Lung microvascular endothelial cell (primary cell): Measurements from ENCODE around the gene LALBA. TPM values are rescaled to one million over a fixed set of nuclear protein-coding genes. Genes with fewer than 3 reads are reported as not detected.
"Not testable (repeated sequence)": the region's sequence is repeated elsewhere in the genome, so short reads cannot be mapped to it uniquely, and the experiment has no call there.

Experiments used
- DNase-seq, 2 donors: peaks; one replicate each; pipeline versions ENCODE4 v3.0.0 to v3.0.0-alpha.2; 2010; ENCODE audit warnings: low read depth in 2 of 2
- total RNA-seq: library from RNA; depleted of rRNA; stranded (reverse); fragments of >200 nt; gene quantifications from 2 replicates; pipeline ENCODE4 v1.2.1, GENCODE V29; 2014

Gene LALBA
- total RNA-seq, result not detected in 2 replicates

DNA sequence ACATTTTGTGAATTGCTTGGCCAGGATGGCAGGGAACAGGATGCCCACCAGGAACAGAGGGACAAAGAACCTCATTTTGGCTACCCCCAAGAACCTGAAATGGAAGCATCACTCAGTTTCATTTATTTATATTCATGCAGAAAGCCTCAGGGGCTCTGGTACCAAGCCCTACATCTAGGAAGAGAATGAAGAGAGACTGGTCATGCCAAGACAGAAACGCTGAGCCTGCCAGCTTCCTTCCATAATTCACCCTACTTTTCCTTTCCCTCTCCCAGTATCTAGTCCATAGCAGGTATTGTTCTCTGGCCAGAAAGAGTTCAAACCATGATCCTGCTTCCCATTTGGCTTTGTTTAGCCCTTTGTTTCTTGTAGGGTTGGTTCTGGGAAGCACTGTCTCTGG lies at the start of gene LALBA:
Gene LALBA (minus strand): TSS at position 101 of the 400 bp plus-strand sequence. CDS start 26 bp downstream, at position 75.
- DNase-seq, result no peak

DNA sequence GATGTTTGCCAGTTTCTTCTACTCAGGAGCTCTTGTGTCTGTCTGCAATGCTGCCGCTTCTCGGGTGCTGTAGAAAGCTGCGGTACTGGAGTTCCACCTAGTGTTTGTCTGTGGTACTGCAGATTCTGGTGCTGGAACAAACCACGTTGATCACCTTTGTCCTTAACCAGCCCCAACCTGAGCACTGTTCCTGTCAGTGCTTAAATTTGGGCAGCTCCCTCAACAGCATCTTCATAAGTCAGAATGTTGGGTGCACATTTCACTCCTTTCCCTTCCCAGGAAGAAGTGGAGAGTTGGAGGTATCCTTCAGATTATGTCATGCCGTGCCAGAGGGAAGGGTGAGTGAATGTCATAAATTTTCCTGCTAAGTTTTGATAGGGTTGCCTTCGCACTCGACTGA lies 48.7 kb upstream of the LALBA start:
- DNase-seq, result peak; percentile 76 to 77

DNA sequence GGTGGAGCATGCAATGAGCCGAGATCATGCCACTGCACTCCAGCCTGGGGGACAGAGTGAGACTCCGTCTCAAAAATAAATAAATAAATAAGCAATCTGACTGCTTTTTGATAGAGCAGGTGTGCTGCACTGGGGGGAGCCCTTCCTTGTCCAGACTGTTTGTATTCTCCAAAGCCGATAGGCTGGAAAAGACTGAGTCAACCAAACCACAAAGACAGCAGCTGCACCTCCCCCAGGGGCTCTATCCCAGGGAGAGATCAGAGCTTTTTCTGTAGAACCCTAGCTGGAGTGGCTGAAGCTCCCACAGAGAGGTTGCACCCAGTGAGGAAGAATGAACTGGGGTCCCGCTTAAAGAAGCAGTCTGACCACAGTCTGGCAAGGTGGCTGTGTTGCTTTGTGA lies 45.8 kb upstream of the LALBA start:
- DNase-seq, result no peak

DNA sequence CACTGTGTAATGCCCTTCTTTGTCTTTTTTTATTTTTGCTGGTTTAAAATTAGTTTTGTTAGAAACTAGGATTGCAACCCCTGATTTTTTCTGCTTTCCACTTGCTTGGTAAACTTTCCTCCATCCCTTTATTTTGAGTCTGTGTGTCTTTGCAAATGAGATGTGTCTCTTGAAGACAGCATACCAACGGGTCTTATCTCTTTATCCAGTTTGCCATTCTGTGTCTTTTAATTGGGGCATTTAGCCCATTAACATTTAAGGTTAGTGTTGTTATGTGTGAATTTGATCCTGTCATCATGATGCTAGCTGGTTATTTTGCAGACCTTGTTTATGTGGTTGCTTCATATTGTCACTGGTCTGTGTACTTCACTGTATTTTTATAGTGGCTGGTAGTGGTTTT lies 43.5 kb upstream of the LALBA start:
- DNase-seq, result no peak

DNA sequence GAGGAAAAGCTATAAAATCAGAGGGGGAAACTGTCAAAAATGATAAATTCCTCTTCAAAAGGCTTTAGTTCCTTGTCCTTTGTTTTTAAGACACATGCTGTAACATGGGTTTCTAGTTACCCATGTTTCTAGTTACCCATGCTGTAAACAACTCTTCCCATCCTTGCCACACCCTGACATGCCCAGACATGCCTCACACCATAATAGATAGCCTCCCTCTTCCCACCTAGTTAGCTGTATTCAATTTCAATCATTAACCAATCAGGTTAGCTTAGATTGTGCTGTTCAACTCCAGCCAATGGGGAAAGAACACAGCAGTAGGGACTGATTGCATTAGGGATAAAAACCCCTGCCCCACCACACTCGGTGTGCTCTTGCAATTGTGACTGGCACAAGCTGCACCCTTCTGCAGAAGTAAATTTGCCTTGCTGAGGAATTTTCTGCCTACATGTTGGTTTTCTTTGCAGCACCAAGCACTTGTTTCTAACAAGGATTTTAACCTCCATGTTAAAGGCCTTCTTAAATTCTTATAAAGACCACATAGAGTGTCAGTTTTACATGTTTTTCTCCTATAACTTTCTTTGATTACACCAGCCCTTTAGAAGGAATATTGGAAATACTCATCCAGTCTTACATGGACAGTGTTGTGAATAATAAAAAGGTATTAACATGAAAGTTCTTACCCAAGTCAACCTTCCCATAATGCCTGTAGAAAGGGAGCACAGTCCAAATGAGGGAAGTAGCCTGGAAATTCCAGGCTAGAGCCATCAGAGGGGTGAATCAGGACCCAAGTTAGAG lies 32.5 kb upstream of the LALBA start:
- DNase-seq, result no peak

DNA sequence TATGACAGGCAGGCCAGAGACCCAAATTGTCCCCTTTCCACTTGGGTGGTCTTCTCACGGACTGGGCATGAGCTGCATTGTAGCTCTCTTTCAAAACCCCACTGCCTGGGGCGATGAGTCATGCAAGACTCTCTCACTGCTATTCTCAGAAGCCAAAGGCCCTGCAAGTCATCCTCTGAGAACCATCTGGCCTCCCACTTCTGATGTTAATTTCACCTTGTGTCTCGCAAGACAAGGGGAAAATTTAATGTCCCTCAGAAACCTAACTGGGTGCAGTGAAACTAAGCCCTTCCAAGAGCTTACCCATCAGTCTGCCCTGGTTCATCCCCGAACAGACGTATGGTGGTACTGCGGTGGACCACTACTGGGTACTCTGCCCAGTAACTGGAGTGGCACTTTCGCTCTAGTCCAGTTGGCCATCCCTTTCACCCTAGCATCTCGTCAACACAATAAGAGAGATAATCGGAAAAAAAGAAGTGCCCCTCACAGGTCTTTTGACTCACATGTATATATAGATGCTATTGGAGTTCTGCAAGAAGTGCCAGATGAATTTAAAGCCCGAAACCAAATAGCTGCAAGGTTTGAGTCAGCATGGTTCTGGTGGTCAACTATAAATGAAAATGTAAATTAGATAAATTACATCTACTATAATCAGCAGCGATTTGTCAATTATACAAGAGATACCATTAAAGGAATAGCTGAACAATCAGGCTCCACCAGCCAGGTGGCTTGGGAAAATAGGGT lies 31.3 kb upstream of the LALBA start:
- DNase-seq, result no peak

- no peak for DNase-seq
Measured at GRCh38 chr12:48600552-48600951, 30.7 kb upstream of the LALBA start.

- no peak for DNase-seq
Measured at GRCh38 chr12:48592591-48593086, 22.8 kb upstream of the LALBA start.

DNA sequence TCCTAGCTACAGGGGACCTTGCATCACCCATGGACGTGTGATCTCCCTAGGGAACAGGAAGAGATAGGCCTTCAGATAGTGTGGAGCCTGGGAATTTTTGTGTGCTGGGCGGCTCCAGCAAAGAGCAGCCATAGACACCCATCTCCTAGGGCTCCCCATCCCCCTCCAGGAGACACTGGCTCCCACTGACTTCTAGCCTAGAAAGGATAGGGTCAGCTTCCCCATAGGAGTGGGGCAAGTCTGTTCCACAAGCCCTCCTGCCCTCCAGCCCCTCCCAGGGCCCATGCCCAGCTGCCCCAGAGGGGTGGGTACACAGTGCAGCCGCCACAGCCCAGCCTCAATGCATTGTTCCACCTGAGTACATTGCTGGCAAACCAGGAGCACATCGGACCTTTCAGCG lies 16.5 kb upstream of the LALBA start:
- no peak for DNase-seq

- DNase-seq, result no peak
Measured at GRCh38 chr12:48583728-48584127, 13.9 kb upstream of the LALBA start.

DNA sequence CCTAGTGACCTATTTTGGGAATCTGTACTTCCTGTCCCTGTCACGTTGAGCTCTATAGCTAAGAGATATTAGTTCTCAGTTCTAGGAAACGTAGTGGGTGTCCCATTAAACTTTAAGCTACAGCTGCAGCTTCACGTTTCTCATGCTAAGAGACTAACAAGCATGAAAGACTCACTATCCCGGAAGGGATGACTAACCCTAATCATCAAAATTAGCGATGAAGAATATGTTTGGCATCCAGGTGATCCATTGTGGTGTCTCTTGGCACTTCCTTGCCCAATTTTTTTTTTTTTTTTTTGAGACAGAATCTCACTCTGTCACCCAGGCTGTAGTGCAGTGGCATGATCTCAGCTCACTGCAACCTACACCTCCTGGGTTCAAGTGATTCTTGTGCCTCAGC lies 11.0 kb upstream of the LALBA start:
- DNase-seq, result no peak

GRCh38 chr12:48572326-48572725 lies 2.5 kb upstream of the LALBA start:
- peak in 1 of 2 donors; percentile 8 for DNase-seq

DNA sequence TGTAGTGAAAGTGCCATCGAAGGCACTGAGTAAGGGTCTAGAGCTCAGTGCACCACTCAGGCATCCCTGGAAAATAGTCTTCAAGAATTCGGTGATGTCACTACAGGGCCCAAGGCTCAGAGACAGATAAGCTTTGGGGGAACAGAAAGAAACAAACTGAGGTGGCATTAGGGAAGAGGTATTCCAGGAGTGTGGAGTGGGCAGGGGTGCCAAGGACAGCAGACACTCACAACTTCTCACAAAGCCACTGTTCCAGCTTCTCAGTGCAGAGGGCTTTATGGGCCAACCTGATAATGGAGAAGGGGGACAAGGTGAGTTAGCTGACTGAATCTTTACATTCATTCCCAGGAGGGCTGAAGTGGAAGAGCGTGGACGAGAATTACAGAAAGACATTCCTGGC lies 2.1 kb downstream of the LALBA start:
- DNase-seq, result no peak

DNA sequence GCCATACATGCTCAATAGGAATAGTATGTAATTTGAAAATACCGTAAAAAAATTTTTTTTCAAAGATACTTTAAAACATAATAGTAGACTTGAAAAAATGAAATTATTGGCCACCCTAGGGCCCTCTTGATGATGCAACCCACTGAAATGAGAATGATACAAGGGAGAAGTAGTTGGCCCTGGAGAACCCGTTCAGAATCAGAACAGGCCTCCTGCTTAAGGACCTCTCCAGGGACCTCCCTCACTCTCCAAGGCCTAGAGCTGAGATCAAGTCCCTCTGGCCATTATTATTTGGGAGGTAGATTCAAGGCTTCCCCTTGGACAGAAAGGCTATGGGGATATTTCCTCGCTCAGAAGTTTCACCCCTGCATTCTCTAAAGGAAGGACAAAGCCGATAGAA lies 11.9 kb downstream of the LALBA start:
- no peak for DNase-seq

GRCh38 chr12:48556631-48557030 lies 13.2 kb downstream of the LALBA start:
- no peak for DNase-seq

DNA sequence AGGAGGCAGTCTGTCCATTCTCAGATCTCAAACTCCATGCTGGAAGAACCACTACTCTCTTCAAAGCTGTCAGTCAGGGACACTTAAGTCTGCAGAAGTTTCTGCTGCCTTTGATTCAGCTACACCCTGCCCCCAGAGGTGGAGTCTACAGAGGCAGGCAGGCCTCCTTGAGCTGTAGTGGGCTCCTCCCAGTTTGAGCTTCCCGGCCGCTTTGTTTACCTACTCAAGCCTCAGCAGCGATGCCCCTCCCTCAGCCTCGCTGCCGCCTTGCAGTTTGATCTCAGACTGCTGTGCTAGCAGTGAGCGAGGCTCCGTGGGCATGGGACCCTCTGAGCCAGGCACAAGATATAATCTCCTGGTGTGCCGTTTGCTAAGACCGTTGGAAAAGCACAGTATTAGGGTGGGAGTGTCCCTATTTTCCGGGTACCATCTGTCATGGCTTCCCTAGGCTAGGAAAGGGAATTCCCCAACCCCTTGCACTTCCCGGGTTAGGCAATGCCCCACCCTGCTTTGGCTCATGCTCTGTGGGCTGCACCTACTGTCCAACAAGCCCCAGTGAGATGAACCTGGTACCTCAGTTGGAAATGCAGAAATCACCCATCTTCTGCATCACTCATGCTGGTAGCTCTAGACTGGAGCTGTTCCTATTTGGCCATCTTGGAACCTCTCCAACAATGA lies 16.0 kb downstream of the LALBA start:
- DNase-seq, result not testable (repeated sequence)

- not testable (repeated sequence) for DNase-seq
Measured at GRCh38 chr12:48551636-48552035, 18.2 kb downstream of the LALBA start.

DNA sequence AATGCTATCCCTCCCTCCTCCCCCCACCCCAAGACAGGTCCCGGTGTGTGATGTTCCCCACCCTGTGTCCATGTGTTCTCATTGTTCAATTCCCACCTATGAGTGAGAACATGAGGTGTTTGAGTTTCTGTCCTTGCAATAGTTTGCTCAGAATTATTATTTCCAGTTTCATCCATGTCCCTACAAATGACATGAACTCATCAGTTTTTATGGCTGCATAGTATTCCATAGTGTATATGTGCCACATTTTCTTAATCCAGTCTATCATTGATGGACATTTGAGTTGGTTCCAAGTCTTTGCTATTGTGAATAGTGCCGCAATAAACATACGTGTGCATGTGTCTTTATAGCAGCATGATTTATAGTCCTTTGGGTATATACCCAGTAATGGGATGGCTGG lies 22.8 kb downstream of the LALBA start:
- not testable (repeated sequence) for DNase-seq

GRCh38 chr12:48545833-48546469 lies 23.9 kb downstream of the LALBA start:
- no peak for DNase-seq

GRCh38 chr12:48542300-48542928 lies 27.4 kb downstream of the LALBA start:
- DNase-seq, result peak; percentile 37 to 48

DNA sequence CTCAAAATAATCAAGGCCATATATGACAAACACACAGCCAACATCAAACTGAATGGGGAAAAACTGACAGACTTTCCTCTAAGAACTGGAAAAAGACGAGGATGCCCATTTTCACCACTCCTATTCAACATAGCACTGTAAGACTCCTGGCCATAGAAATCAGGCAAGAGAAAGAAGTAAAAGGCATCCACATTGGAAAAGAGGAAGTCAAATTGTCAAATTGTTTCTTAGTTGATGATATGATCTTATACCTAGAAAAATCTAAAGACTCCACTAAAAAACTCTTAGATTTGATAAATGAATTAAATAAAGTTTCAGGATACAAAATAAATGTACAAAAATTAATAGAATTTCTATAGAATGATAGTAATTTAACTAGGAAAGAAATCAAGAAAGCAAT lies 33.2 kb downstream of the LALBA start:
- DNase-seq, result no peak
